ENCODE data around the gene FCN1.
"Not testable (repeated sequence)": the region's sequence is repeated elsewhere in the genome, so short reads cannot be mapped to it uniquely, and the experiment has no call there.

The FCN1 gene

DNA sequence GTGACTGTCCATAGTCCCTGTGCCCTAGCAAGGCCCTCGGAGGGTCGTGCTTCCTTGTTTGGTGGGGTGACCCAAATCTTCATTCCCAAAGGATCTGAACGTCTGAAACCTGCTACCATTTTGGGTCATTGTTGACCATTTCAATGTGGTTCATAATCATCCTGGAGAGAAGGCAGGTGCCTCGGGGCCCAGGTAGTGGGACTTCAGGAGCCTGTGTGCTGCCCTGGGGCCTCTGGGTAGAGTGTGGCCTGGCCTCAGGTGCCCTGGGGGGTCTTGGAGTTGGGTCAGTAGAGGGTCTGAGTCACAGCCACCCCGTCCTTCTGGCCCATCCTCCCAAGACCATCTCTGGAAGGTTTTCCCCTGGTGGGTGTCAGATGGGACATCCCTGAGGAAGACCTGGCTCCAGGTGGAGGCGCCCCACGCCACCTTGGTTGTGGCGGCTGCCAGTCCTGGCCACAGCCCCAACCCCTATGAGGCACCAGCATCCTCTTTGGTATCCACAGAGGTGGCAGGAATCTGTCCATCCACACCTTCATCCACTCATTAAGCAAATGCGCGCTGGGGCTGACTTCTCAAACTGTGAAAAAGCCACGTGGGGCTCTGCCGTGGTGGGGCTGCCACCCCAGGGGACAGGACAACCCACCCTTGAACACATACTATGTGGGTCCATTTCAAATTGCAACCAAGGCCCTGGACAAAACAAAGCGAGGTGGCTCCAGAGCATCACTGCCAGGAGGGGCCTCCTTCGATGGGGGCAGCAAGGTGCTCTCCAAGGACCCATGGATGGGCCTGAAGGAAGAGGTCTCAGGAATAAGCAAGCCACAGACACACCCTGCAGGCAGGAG lies 41.6 kb upstream of the FCN1 start:
- Histone ChIP-seq H3K27ac (no peak overlapping the region), H3K9ac (no peak overlapping the region), H2AFZ (no peak overlapping the region), H3K4me2 (ENCODE audit: low read length) (no peak overlapping the region), H3K79me2 (no peaks in the 10 kb centered on the region), H3K36me3 (ENCODE audit: control insufficient read depth, insufficient read depth, low read length) (no peaks in the 10 kb centered on the region), H3K9me3 (ENCODE audit: control insufficient read depth, low read length) (no peaks in the 10 kb centered on the region), H3K4me3 (ENCODE audit: low read depth, low read length) (no peak overlapping the region), H3K27me3 (ENCODE audit: control insufficient read depth, insufficient read depth, low read length) (no peaks in the 10 kb centered on the region), H3K4me1 (no peaks in the 10 kb centered on the region)
- TF ChIP-seq CTCF (IDR thresholded peaks at IDR 0.05), result no peak

DNA sequence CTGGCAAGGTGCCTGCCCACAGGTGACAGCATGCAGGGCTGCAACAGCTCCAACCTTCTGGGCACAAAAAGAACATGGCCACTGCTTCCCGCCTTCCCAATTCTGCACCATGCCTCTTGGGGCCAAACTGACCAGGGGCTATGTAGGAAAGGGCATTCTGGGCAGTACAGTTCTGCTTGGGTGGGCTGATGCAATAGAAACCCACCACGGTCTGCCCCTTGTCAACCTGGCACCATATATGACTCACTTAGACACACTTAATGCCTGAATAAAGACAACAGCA lies 40.2 kb upstream of the FCN1 start:
- no peak overlapping the region for H3K9ac ChIP-seq
- no peaks in the 10 kb centered on the region for H3K36me3 ChIP-seq (ENCODE audit: control insufficient read depth, insufficient read depth, low read length)
- no peaks in the 10 kb centered on the region for H3K79me2 ChIP-seq
- H3K27ac ChIP-seq, result no peak overlapping the region
- no peak overlapping the region for H2AFZ ChIP-seq
- no peaks in the 10 kb centered on the region for H3K4me1 ChIP-seq
- TF ChIP-seq CTCF (IDR thresholded peaks at IDR 0.05), result no peak
- no peak overlapping the region for H3K4me3 ChIP-seq (ENCODE audit: low read depth, low read length)
- H3K9me3 ChIP-seq (ENCODE audit: control insufficient read depth, low read length), result no peaks in the 10 kb centered on the region
- no peaks in the 10 kb centered on the region for H3K27me3 ChIP-seq (ENCODE audit: control insufficient read depth, insufficient read depth, low read length)
- no peak overlapping the region for H3K4me2 ChIP-seq (ENCODE audit: low read length)

- Histone ChIP-seq H3K27ac (no peak overlapping the region), H3K36me3 (ENCODE audit: control insufficient read depth, insufficient read depth, low read length) (no peaks in the 10 kb centered on the region), H3K9me3 (ENCODE audit: control insufficient read depth, low read length) (no peaks in the 10 kb centered on the region), H3K27me3 (ENCODE audit: control insufficient read depth, insufficient read depth, low read length) (no peaks in the 10 kb centered on the region), H3K79me2 (no peaks in the 10 kb centered on the region), H3K9ac (no peak overlapping the region), H3K4me2 (ENCODE audit: low read length) (no peak overlapping the region), H3K4me3 (ENCODE audit: low read depth, low read length) (no peak overlapping the region), H3K4me1 (no peaks in the 10 kb centered on the region), H2AFZ (no peak overlapping the region)
- TF ChIP-seq CTCF (IDR thresholded peaks at IDR 0.05), result no peak
These were observed 39.6 kb upstream of the FCN1 start for GRCh38 chr9:134957165-134957944.

- H3K9me3 ChIP-seq (ENCODE audit: control insufficient read depth, low read length); H3K9ac ChIP-seq; H2AFZ ChIP-seq; H3K27ac ChIP-seq; H3K4me1 ChIP-seq; H3K4me3 ChIP-seq (ENCODE audit: low read depth, low read length); H3K27me3 ChIP-seq (ENCODE audit: control insufficient read depth, insufficient read depth, low read length); H3K79me2 ChIP-seq; H3K4me2 ChIP-seq (ENCODE audit: low read length); H3K36me3 ChIP-seq (ENCODE audit: control insufficient read depth, insufficient read depth, low read length): not testable (repeated sequence)
These were observed 38.7 kb upstream of the FCN1 start for GRCh38 chr9:134956387-134956786.

- no peak overlapping the region for H3K27ac ChIP-seq
- no peaks in the 10 kb centered on the region for H3K4me1 ChIP-seq
- H3K4me3 ChIP-seq (ENCODE audit: low read depth, low read length), result no peak overlapping the region
- H2AFZ ChIP-seq, result no peak overlapping the region
- H3K9me3 ChIP-seq (ENCODE audit: control insufficient read depth, low read length), result no peaks in the 10 kb centered on the region
- no peak for TF ChIP-seq CTCF (IDR thresholded peaks at IDR 0.05)
- H3K79me2 ChIP-seq, result no peaks in the 10 kb centered on the region
- H3K9ac ChIP-seq, result no peak overlapping the region
- no peaks in the 10 kb centered on the region for H3K27me3 ChIP-seq (ENCODE audit: control insufficient read depth, insufficient read depth, low read length)
- H3K36me3 ChIP-seq (ENCODE audit: control insufficient read depth, insufficient read depth, low read length), result no peaks in the 10 kb centered on the region
- H3K4me2 ChIP-seq (ENCODE audit: low read length), result no peak overlapping the region
These were observed 38.1 kb upstream of the FCN1 start for GRCh38 chr9:134955801-134956200.
